Prostate gland (tissue), 2 donors: ENCODE data around the gene PPFIA3. TPM values are rescaled to one million over a fixed set of nuclear protein-coding genes. Genes with fewer than 3 reads are reported as not detected.

ENCODE experiments used
- DNase-seq: peaks from one replicate; pipeline ENCODE4 v3.0.0-alpha.2; 2019; ENCODE audit warnings: low spot score
- H3K27ac ChIP-seq, 2 donors: fragments of 200-600 bp; sonication (generic); 2 replicates each; pipeline ENCODE4 v1.5.1; 2017 to 2019
- H3K27me3 ChIP-seq: fragments of 200-600 bp; sonication (generic); replicated peaks from 2 replicates; pipeline ENCODE4 v1.5.1; 2019; ENCODE audit not compliant: insufficient read depth
- H3K36me3 ChIP-seq, 2 donors: fragments of 200-600 bp; sonication (generic); 1 replicate in 1 of 2; 2 replicates in 1 of 2; pipeline versions ENCODE4 v1.5.1 to v1.8.1; 2017 to 2019
- H3K4me1 ChIP-seq: fragments of 200-600 bp; sonication (generic); replicated peaks from 2 replicates; pipeline ENCODE4 v1.5.1; 2019
- H3K4me3 ChIP-seq, 2 donors: fragments of 200-600 bp; sonication (generic); 2 replicates each; pipeline ENCODE4 v1.5.1; 2017 to 2019
- H3K9me3 ChIP-seq: fragments of 200-600 bp; sonication (generic); 2 replicates; pipeline ENCODE4 v1.5.1; 2017
- CTCF ChIP-seq, 4 experiments: fragments of 200-600 bp in 2 of 4; fragments of 450-650 bp in 2 of 4; sonication (generic) in 2 of 4; IDR thresholded peaks; 1 replicate in 3 of 4; 2 replicates in 1 of 4; pipeline ENCODE4 v1.5.1; 2016 to 2019; ENCODE audit warnings: antibody characterized with exemption in 4 of 4, mild to moderate bottlenecking in 2 of 4, moderate library complexity in 2 of 4
- POLR2A ChIP-seq: fragments of 450-650 bp; IDR thresholded peaks from one replicate; pipeline ENCODE4 v1.6.1; 2016; ENCODE audit warnings: antibody characterized with exemption, mild to moderate bottlenecking
- POLR2AphosphoS5 ChIP-seq: sonication (generic); formaldehyde crosslinking; IDR thresholded peaks from one replicate; pipeline ENCODE4 v1.6.1; 2017; ENCODE audit warnings: antibody characterized with exemption
- WGBS: methylation state at CpG from one replicate; pipeline ENCODE4 v1.1.5; 2018; 5-methylcytosine and 5-hydroxymethylcytosine counted together
- intact Hi-C: fragments of 100-400 bp; cut with DNase I; formaldehyde crosslinking; loops from one replicate; pipeline ENCODE4 v1.14.2; 2022
- total RNA-seq, 2 donors: library from RNA; depleted of rRNA; stranded (reverse); fragments of >200 nt; gene quantifications; one replicate each; pipeline ENCODE4 v1.1.0, GENCODE V29; 2016

The PPFIA3 gene
- total RNA-seq, 2 donors from 2014 or later: 12.3 to 18.2 TPM

GRCh38 chr19:49129238-49129583, 9.9 kb downstream of the PPFIA3 start:
- no peaks in the 10 kb centered on the region for H3K36me3 ChIP-seq
- H3K9me3 ChIP-seq: no peaks in the 10 kb centered on the region
- H3K27me3 ChIP-seq: no peaks in the 10 kb centered on the region
- H3K4me3 ChIP-seq: no peak overlapping the region
- WGBS: 73% methylated on average over 16 of the region's 16 CpGs
- no peaks in the 10 kb centered on the region for H3K4me1 ChIP-seq
- H3K27ac ChIP-seq: no peak overlapping the region
- DNase-seq: no peak
- intact Hi-C loops: no loop called here
- TF ChIP-seq POLR2AphosphoS5 (no peak), CTCF (IDR thresholded peaks at IDR 0.05) (no peak), POLR2A (no peak)

GRCh38 chr19:49130325-49130724, 11.0 kb downstream of the PPFIA3 start:
- no peaks in the 10 kb centered on the region for H3K9me3 ChIP-seq
- DNase-seq: no peak
- TF ChIP-seq POLR2A (no peak), POLR2AphosphoS5 (no peak), CTCF (IDR thresholded peaks at IDR 0.05) (no peak)
- WGBS: 91% methylated on average over 24 of the region's 24 CpGs
- H3K27me3 ChIP-seq: no peaks in the 10 kb centered on the region
- intact Hi-C loops: no loop called here
- H3K4me1 ChIP-seq: no peaks in the 10 kb centered on the region
- no peaks in the 10 kb centered on the region for H3K36me3 ChIP-seq
- no peak overlapping the region for H3K27ac ChIP-seq
- no peak overlapping the region for H3K4me3 ChIP-seq

- H3K4me1 ChIP-seq: no peaks in the 10 kb centered on the region
- intact Hi-C loops: no loop called here
These were observed 13.7 kb downstream of the PPFIA3 start for GRCh38 chr19:49132974-49133609.

GRCh38 chr19:49133621-49134454, 14.5 kb downstream of the PPFIA3 start:
- Histone ChIP-seq H3K27me3 (no peaks in the 10 kb centered on the region), H3K4me1 (no peaks in the 10 kb centered on the region), H3K4me3 (peak overlapping the region; percentile 10 to 23), H3K27ac (peak overlapping the region; percentile 47 to 62), H3K9me3 (no peaks in the 10 kb centered on the region), H3K36me3 (no peaks in the 10 kb centered on the region)
- DNase-seq: peak; percentile 71
- intact Hi-C loops: no loop called here
- TF ChIP-seq POLR2AphosphoS5 (peak; percentile 15), POLR2A (no peak), CTCF (IDR thresholded peaks at IDR 0.05) (peak in 1 of 4 experiments; percentile 10)
- WGBS: 24% methylated on average over 42 of the region's 42 CpGs

More at GRCh38 chr19:49132974-49133609, 13.7 kb downstream of the PPFIA3 start:
- H3K4me3 ChIP-seq: peak overlapping the region; percentile 10 to 23
- no peaks in the 10 kb centered on the region for H3K9me3 ChIP-seq
- no peak for DNase-seq
- no peaks in the 10 kb centered on the region for H3K27me3 ChIP-seq
- H3K36me3 ChIP-seq: no peaks in the 10 kb centered on the region
- TF ChIP-seq POLR2A (no peak), POLR2AphosphoS5 (no peak)
- WGBS: 18% methylated on average over 49 of the region's 49 CpGs
- peak overlapping the region; percentile 47 to 62 for H3K27ac ChIP-seq

GRCh38 chr19:49135686-49136085, 16.3 kb downstream of the PPFIA3 start:
- no peaks in the 10 kb centered on the region for H3K27me3 ChIP-seq
- H3K27ac ChIP-seq: no peak overlapping the region
- intact Hi-C loops: no loop called here
- no peaks in the 10 kb centered on the region for H3K9me3 ChIP-seq
- TF ChIP-seq POLR2A: no peak
- TF ChIP-seq CTCF (IDR thresholded peaks at IDR 0.05): no peak
- no peak for TF ChIP-seq POLR2AphosphoS5
- H3K36me3 ChIP-seq: no peaks in the 10 kb centered on the region
- H3K4me1 ChIP-seq: no peaks in the 10 kb centered on the region
- 88% methylated on average over 5 of the region's 5 CpGs for WGBS
- no peak for DNase-seq
- H3K4me3 ChIP-seq: no peak overlapping the region
